SW 1271 (cell line): ENCODE measurements around the gene SPATA21.

Experiments used
- DNase-seq, 2 experiments: peaks; one replicate each; lab custom pipeline; 2025; lab: John Stamatoyannopoulos, UW

SPATA21 gene

DNA sequence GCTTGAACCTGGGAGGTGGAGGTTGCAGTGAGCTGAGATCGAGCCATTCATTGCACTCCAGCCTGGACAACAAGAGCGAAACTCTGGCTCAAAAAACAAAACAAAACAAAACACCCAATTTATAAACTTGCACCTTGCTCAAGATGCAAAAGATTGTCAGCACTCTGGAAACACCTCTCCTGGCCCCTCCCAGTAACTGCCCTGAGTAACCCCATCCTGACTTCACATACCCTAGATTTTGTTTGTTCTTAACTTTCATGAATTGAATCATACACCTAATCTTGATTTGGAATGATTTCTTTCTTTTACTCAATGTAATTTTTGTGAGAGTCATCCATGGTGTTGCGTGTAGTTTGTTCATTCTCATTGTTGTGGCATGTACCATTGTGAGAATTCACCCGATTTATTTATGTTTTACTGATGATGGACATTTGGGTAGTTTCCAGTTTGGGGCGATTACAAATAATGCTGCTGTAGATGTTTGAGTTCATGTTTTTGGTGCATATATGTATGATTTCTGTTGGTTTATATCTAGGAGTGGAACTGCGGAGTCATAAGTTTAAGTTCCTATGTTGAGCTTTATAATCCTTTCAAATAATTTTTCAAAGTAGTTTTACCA, 13.7 kb upstream of the SPATA21 start:
- DNase-seq, result no peak

DNA sequence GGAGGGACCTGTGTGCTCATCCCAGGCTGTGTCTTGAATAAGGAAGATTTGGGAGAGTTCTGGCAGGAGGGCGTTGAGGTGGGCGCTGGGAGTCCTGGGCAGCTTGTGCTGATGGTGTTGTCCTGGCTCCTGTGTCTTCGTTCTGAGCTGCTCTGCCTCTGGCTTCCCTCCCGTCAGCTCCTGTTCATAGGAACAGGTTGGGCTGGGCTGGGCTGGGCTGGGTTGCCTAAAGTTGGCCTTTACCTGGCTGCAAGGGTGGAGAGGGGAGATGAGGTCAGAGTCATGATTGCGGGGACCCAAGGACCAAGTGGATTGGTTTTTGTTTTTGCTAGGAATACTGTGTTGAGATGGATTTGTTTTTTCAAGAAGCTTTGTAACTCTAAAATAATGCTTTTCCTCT, 12.4 kb upstream of the SPATA21 start:
- no peak for DNase-seq

DNA sequence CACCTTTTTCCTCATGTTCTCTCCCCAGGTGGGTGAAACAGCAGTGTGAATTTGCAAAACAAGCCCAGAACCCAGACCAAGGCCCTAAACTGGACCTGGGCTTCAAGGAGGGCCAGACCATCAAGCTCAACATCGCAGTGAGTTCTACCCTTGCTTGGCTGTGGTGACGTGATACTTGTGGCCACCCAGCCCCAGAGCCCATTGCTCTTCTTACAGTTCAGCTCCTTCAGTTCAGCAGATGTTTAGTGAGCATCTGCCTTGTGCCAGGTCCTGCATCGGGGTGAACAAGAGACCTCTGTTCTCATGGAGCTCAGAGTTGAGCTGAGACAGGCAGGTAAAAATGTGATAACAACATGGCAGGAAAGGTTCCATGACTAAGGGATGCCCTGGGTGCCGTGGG, 11.8 kb upstream of the SPATA21 start:
- no peak for DNase-seq

DNA sequence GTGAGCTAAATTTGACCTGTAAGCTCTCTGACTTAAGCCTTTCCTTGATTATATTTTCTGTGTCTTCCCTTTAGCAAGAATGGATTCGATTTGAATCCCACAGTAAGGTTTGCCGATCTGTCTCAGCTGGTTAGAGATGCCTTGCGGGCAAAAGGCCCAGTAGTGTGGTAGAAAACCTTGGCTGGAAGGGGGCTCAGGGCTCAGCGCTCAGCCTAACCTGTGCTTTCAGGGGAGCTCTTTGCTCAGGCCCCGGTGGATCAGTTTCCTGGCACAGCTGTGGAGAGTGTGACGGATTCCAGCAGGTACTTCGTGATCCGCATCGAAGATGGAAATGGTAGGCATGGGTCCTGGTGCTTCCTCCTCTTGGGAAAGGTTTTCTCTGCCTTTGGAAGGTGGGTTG, 10.4 kb upstream of the SPATA21 start:
- no peak for DNase-seq

DNA sequence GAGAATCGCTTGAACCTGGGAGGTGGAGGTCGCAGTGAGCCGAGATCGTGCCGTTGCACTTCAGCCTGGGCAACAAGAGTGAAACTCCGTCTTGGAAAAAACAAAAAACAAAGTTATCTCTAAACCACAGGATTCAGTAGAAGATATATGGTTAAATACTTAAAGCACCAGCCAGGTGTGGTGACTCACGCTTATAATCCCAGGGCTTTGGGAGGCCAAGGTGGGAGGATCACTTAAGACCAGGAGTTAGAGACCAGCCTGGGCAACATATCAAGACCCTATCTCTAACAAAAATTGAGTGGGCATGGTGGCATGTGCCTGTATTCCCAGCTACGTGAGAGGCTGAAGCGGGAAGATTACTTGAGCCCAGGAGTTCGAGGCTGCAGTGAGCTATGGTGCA, 8.9 kb upstream of the SPATA21 start:
- DNase-seq, result no peak

DNA sequence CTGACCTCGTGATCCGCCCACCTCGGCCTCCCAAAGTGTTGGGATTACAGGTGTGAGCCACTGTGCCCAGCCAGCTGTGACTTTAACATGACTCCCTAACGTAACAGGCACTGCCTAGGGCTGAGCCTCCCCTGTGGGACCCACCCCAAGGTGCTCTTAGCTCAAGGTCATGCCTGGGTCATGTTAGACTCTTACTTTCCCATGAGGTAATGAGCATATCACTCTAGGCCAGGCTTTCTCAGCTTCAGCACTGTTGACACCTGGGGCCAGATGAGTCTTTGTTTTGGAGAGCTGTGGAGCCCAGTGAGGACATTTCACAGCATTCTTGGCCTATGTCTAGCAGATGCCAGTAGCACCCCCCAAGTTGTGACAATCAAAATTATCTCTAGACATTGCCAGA, 7.8 kb upstream of the SPATA21 start:
- no peak for DNase-seq

DNA sequence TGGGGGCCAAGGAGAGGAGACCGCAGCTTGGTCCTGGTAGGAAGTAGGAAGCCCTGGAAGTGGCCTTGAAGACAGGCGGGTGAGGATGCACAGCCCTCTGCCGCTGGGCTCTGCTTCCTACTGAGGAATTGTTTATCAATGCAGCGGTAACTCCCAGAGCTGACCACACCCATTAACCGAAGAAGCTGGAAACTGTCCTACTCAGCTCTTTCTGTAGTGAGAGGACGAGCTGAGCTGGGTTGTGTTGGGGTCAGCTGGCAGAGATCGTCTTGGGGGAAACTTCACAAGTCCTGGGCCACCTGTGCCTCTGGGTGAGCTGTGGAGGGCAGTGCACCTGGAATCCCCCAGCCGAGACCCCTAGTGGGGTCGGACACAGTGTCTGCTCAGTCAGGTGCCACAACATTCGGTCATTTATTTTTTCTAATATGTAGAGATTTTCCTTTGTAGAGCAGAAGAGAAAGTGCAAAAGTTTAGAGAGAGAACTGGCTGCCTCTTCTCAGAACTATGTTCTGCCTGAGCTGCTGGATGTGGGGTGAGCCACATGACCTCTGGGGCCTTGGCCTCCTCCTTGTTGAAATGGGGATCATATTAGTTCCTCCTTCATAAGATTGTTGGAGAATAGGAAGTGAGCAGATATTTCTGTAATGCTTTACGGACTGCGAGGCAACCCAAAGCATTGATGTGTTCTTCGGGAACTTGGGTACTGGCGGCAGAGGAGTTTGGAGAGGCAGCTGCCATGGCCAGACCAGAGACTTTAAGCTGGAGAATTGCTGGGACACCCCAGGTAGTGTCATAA, 6.9 kb upstream of the SPATA21 start:
- DNase-seq, result no peak

DNA sequence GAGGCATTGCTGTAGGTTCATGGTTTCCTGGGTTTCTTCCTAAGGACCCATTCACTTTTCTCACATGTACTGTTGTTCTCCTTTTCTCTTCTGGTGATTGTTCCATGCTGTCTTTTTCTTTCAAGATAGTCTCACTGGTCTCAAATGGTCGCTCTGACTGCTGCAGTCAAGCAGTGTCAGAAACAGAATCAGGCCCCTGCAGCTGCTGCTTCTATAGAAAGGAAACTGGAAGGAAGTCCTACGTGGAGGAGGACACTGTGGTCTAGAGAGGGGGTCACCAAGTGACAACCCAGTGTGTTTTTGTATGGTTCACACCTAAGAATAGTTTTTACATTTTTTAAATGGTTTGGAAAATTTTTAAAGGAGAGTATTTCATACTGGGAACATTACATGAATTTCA, 5.7 kb upstream of the SPATA21 start:
- no peak for DNase-seq

DNA sequence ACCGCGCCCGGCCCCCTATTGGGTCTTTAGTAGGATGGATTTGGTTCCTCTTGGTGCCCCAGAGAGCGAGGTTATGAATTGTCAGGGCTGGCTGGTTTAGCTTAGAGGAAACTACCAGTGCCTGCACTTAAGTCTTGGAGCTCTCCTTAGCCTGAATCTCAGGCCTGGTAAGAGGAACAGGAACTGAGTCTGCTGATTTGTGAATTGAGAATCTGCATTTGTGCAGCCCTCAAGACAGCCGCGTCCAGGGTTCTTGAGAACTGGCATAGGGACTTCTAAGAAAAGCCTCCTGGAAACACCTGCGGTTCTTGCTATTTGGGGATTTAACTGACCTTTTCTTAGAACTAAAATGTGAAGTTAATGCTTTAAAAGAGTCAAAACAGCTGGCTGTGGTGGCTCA, 5.0 kb upstream of the SPATA21 start:
- DNase-seq, result no peak

DNA sequence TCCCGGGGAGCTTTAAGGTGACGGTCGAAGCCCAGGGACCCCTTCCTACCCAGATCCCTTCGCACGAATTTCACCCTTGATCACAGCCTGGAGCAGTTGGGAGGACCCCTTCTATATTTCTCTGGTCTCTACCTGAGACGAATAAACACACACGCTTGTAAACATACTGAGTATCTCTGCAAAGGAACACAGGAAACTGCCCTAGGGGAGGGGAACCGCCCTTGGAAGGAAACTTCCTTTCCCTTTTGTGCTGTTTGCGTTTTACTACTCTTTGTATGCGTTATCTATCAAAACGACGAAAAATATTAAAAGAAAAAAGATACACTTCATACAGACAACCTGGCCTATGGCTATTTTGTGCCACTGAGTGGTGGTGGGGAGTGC, 4.0 kb upstream of the SPATA21 start:
- no peak for DNase-seq

DNA sequence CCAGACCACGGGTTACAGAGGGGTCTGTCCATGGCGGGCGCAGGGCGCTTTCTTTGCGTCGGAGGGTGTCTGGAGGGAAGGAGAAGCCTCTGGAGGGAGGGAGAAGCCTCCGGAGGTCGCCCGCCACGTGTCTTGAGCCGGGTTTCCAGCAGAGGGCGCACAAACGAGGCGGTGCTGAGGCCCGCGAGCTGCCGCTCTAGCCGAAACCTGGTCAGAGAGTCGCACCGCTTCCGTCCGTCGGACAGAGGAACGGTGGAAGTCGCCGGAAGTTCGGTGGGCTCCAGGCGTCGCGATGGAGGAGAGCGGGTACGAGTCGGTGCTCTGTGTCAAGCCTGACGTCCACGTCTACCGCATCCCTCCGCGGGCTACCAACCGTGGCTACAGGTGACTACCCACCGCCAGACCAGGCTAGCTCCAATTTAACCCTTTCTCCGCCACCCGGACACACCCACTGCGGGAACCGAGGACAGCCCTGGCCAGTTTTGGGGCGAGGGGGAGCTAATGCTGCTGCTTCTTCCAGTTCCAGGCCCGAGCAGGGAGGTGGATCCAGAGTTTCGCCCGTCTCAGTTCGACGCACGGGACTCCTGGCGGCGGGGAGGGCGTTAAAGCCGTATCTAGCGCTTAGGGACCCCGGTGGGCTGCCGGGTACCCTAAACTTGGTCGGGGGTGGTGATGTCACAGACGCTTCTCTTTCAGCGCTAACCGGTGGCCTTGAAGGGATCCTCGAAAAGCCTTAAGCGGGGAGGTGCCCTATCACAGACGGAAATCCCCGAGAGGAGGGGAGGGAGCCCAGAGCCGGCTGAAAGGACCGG, 3.5 kb upstream of the SPATA21 start, which contains the start of gene NECAP2:
TSS of gene NECAP2 (plus strand) at position 255 of the 812 bp plus-strand sequence. CDS start at position 293, 38 bp downstream.
- DNase-seq, result peak; percentile 58 to 88

DNA sequence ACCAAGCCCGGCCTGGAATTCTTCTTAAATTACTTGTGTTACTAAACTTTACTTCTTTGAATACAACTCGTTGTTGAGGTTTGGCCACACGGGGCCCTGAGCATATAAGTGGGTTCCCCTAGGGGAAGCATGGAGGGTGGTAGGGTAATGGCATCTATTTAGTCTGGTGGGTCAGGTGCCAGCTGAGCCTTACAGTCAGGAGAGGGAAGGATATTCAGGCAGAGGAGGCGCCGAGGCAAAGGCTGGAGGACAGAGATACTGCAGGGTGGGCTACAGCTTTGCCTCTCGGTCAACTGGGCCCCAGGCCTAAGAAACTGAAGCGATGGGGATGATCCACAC, 2.9 kb upstream of the SPATA21 start:
- no peak for DNase-seq

DNA sequence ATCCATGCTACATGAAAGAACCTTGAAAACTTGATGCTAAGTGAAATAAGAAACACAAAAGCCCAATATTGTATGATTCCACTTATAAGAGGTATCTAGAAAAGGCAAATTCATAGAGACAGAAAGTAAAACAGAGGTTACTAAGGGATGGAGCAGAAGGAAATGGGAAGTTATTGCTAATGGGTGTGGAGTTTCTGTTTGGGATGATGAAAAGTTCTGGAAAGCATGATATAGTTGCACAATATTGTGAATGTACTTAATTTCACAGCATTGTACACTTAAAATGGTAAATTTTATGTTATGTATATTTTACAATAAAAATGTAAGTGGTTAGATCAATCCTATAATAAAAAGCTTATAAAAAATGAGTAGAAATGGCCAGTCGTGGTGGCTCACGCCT, 1.7 kb upstream of the SPATA21 start:
- DNase-seq, result no peak

DNA sequence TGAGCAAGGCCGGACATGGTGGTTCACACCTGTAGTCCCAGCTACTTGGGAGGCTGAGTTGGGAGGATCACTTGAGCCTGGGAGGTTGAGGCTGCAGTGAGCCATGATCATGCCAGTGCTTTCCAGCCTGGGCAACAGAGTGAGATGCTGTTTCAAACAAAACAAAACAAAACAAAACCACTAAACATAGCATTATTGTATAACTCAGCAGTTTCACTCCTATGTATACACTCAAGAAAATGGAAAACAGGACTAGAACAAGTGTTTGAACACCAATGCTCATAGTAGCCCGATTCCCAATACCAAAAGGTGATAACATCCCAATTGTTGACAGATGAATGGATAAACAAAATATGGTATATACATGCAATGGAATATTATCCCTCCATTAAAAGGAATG, 1.3 kb upstream of the SPATA21 start:
- DNase-seq, result no peak

DNA sequence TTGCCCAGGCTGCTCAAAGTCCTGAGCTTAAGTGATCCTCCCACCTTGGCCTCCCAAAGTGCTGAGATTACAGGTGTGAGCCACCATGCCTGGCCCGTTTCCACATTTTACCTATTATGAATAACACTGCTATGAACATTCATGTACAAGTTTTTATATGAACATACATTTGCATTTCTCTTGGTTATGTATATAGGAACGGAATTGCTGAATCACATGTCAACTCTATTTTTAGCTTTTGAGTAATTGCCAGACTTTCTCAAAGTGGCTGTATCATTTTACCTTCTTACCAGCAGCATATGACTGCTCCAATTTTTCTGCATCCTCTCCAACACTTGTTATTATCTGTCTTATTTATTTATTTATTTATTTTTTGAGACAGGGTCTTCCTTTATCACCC, 2.7 kb downstream of the SPATA21 start:
- DNase-seq, result no peak

DNA sequence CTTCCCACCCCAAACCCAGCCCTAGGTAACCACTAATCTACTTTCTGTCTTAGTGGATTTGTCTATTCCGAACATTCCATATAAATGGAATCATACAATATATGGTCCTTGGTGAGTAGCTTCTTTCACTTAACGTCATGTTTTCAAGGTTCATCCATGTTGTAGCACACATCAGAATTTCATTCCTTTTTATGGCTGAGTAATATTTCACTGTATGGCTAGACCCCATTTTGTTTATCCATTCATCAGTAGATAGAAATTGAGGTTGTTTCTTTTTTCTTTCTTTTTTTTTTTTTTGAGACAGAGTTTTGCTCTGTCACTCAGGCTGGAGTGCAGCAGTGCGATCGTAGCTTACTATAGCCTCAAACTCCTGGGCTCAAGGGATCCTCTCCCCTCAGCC, 3.2 kb downstream of the SPATA21 start:
- no peak for DNase-seq

DNA sequence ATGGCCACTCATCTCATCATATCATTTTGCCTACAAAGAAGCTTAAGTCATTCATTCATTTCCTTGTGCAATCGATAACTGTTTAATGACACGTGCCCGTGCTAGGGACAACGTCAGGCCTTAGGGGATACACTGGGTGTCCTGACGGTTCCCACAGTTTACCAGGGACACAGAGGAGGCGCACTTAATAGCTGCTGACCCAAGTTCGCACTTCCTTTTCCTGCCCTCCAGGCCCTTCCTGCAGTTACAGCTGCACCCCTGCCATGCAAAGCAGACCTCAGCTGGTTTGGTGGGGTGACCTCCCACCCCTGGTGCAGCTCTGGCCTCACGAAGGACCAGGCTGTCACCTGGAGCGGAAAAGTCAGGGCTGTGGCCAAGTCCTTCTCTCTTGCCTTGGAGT, 4.2 kb downstream of the SPATA21 start:
- DNase-seq, result no peak

DNA sequence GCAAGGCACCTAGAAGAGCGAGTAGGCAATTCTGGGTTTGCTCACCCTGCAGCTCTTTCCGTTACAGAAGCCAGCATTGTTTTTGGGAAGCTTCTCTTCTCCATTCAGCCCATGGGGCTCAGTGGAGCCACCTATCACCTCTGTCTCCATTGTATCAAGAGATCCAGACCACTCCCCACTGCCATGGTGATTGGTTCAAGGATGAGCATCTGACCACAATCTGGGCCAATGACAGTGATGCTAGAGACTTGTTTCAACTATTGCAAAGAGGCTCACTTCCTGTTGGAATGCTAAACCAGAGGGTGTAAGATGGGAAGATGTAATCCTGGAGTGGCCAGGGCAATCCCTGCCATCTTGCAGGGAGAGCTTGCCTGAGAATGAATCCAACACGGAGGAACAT, 6.6 kb downstream of the SPATA21 start:
- DNase-seq, result peak in 1 of 2 experiments; percentile 2

DNA sequence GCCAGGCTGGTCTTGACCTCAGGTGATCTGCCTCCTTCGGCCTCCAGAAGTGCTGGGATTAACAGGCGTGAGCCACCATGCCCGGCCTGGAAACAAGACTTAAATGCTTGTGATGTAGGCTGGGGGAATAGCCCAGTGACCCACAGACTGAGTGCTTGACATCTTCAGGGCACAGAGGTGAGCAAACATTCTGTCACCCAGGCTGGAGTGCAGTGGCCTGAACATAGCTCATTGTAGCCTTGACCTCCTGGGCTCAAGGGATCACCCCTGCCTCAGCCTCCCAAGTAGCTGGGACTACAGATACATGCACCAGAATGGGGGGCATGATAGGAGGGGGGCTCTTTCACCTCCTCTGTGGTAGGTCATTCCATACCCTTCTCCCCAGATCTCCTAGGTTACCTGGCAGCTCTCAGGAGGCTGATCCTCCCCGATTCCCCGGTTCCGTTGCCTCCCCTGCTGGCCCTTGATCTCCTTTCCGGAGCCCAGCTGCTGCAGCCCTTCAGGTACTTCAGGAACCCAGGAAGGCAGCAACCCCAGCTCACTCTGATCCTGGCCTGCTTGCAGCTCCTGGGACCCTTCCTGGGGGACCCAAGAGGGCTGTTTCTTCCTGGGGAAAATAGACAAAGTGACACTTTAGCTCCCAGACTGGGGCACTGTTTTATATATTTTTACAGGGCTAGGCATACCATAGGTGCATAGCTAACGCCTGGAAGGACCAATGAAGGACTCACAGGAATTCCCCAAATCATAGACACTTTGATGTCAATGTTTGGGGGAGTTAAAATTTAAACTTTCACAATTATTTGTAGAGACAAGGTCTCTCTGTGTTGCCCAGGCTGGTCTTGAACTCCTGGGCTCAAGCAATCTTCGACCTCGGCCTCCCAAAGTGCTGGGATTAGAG, 11.8 kb downstream of the SPATA21 start:
- no peak for DNase-seq

DNA sequence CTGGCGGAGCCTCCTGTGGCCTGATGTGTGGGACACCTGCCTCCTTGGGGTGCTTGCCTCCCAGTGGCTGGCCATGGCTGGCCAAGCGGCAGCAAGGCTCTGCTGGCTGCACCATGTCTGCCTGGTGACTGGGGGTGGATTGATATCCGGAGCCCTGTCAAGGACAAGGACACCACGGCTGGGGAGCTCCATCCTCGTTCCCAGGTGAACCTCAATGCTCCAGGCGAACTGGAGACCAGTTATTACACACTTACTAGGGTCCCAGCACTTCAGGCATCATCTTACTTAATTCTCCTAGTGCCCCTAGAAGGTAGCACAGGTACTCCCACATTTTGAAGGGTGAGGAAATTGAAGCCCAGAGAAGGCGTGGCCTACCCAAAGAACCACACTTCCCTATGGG, 15.2 kb downstream of the SPATA21 start:
- no peak for DNase-seq

DNA sequence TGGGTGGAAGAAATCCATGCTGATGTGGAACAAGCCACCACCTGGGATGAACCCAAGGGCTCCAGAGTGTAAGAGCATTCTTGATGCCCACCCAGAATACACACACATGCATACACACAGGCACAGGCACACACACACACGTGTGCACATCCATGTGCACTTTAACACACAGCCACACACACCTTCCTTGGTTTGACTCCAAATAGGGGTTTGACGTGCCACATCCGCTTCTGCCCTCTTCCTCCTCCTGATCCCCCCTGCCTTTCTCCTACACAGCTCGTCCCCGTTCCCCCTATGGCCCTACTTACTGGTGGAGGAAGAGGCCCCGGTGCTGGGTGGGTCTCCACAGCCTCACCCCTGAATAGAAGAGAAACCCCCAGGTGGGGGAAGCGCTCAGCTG, 16.0 kb downstream of the SPATA21 start:
- no peak for DNase-seq
